Pancreas (tissue), 10 donors: ENCODE measurements around the gene FLOT1. TPM values are rescaled to one million over a fixed set of nuclear protein-coding genes. Genes with fewer than 3 reads are reported as not detected.
"Not testable (repeated sequence)": the region's sequence is repeated elsewhere in the genome, so short reads cannot be mapped to it uniquely, and the experiment has no call there.

Experiments
- ATAC-seq, 4 donors: fragments of 200-7000 bp; cut with Tn5 transposase; one replicate each; pipeline versions ENCODE4 v1.8.0 to v1.9.1; 2020; ENCODE audit warnings: mild to moderate bottlenecking in 4 of 4, moderate library complexity in 4 of 4
- DNase-seq, 6 donors: peaks; one replicate each; pipeline ENCODE4 v3.0.0-alpha.2; 2020
- FAIRE-seq: peaks from 2 replicates; lab custom pipeline; 2012; peaks lifted over from hg19 to GRCh38; lab: Jason Lieb, UNC
- H3K27ac ChIP-seq, 4 donors: fragments of 200-600 bp; sonication (generic); 1 replicate in 3 of 4; 2 replicates in 1 of 4; pipeline versions ENCODE4 v1.5.0 to v1.8.0; 2020
- H3K27me3 ChIP-seq, 4 donors: fragments of 200-600 bp; one replicate each; pipeline ENCODE4 v1.8.0; 2021
- H3K36me3 ChIP-seq, 3 donors: fragments of 200-600 bp; sonication (generic) in 1 of 3; one replicate each; pipeline versions ENCODE4 v1.5.0 to v1.8.0; 2020 to 2021
- H3K4me1 ChIP-seq, 3 donors: fragments of 200-600 bp; one replicate each; pipeline ENCODE4 v1.8.0; 2021
- H3K4me3 ChIP-seq, 4 donors: fragments of 200-600 bp; sonication (generic) in 2 of 4; one replicate each; pipeline versions ENCODE4 v1.5.0 to v1.8.0; 2020 to 2021
- H3K9me3 ChIP-seq, 4 donors: fragments of 200-600 bp; one replicate each; pipeline ENCODE4 v1.8.0; 2021
- CTCF ChIP-seq, 4 donors: fragments of 200-600 bp; sonication (generic) in 3 of 4; IDR thresholded peaks; one replicate each; pipeline versions ENCODE4 v1.5.0 to v1.8.0; 2021; ENCODE audit warnings: antibody characterized with exemption in 4 of 4
- WGBS, 2 donors: extraction: QIAGEN DNeasy Blood & Tissue Kit; methylation state at CpG; one replicate each; pipeline ENCODE4 v1.1.7; 2013; 5-methylcytosine and 5-hydroxymethylcytosine counted together
- intact Hi-C, 3 donors: fragments of 100-400 bp; cut with DNase I; formaldehyde crosslinking; loops; one replicate each; pipeline versions ENCODE4 v1.11.1 to v1.14.2; 2022
- polyA plus RNA-seq, 2 donors: library from polyadenylated mRNA; stranded (reverse); fragments of 200-250 nt; gene quantifications; one replicate each; pipeline ENCODE4 v1.2.3, GENCODE V29; 2013
- total RNA-seq, 6 donors: library from RNA; stranded (reverse); fragmentation: NEBNext Ultra II Directional in 4 of 6; extraction: Animal tissue kit (Norgen Biotek cat#: 25700) in 4 of 6; gene quantifications; one replicate each; pipeline versions ENCODE4 v1.2.1 to v1.2.4, GENCODE V29; 2021 to 2023
- donor health status: healthy with polysubstance abuse.
- donor health status: DM: no; HTN: no; CAD: no; lungs with moderate emphysema.
- donor health status: DM: no; HTN: no; CAD: no.
- donor health status: control.
- donor health status: control.
- donor health status: Bipolar disorder and iron deficiency.
- donor health status: DM: yes; HTN: yes; CAD: no.
- donor health status: DM: no; HTN: no; CAD: no.
- donor health status: DM: no; HTN: no; CAD: no.
- donor health status: DM: yes; HTN: yes; CAD: no.

Gene FLOT1
- total and polyA plus RNA-seq, 8 donors, result 45.7 to 151 (median 61.8) TPM

GRCh38 chr6:30719791-30720737, 22.4 kb downstream of the FLOT1 start, which contains the start of gene TUBB:
TUBB (plus strand) TSS chr6:30720352; CDS start chr6:30720507, 155 bp downstream.
- Histone ChIP-seq H3K27me3 (no peaks in the 10 kb centered on the region), H3K27ac (peak within 1 kb of the TSS; percentile 79 to 97 (median 86)), H3K4me1 (peaks cover 8 to 12% (median 8%) of the 10 kb centered on the region in 3 donors), H3K4me3 (peak within 1 kb of the TSS; percentile 47 to 84 (median 84)), H3K9me3 (no peaks in the 10 kb centered on the region), H3K36me3 (peaks cover 0 to 24% (median 11%) of the 10 kb centered on the region in 3 donors)
- WGBS, 2 donors, result 1% methylated on average over 25 to 38 of the region's 38 CpGs
- no peak for TF ChIP-seq CTCF (IDR thresholded peaks at IDR 0.05)
- intact Hi-C loops, result loop anchor here in 2 of 3 donors (5.0 to 10.0 kb wide), 2 partner anchors 38 to 175 kb away; no protein-coding TSS in a partner anchor
- peak; percentile 95 to 97 (median 96) for DNase-seq
- peak; percentile 69 to 83 (median 76) for ATAC-seq
- no peak for FAIRE-seq

DNA sequence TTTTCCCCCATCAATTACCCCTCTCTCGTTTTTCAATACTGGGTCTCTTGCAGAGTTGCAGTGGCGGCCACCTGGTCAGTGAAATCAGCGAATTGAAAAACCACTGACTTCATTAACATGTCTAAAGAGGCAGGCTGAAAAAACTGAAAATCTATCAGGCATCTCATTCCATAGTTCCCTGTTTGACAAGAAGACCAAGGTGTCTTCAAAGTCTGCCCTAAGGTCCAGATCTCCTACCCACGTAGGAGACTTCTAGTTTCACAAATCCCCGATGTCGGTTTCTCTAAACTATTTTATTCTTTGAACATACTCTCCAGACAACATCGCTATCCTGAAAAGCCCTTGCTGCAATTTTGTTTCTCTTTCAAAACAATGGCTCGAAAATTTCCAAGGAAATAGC, 23.1 kb downstream of the FLOT1 start:
- Histone ChIP-seq H3K4me3 (peak overlapping the region; percentile 21 to 84 (median 65)), H3K36me3 (peaks cover 0 to 18% (median 14%) of the 10 kb centered on the region in 3 donors), H3K9me3 (no peaks in the 10 kb centered on the region), H3K4me1 (peaks cover 8 to 12% (median 8%) of the 10 kb centered on the region in 3 donors), H3K27me3 (no peaks in the 10 kb centered on the region), H3K27ac (peak overlapping the region; percentile 20 to 97 (median 60))
- WGBS, 2 donors, result 35 to 44% methylated on average over 8 of the region's 8 CpGs
- intact Hi-C loops, result no loop called here
- DNase-seq, result no peak
- ATAC-seq, result no peak
- no peak for TF ChIP-seq CTCF (IDR thresholded peaks at IDR 0.05)
- FAIRE-seq, result no peak

DNA sequence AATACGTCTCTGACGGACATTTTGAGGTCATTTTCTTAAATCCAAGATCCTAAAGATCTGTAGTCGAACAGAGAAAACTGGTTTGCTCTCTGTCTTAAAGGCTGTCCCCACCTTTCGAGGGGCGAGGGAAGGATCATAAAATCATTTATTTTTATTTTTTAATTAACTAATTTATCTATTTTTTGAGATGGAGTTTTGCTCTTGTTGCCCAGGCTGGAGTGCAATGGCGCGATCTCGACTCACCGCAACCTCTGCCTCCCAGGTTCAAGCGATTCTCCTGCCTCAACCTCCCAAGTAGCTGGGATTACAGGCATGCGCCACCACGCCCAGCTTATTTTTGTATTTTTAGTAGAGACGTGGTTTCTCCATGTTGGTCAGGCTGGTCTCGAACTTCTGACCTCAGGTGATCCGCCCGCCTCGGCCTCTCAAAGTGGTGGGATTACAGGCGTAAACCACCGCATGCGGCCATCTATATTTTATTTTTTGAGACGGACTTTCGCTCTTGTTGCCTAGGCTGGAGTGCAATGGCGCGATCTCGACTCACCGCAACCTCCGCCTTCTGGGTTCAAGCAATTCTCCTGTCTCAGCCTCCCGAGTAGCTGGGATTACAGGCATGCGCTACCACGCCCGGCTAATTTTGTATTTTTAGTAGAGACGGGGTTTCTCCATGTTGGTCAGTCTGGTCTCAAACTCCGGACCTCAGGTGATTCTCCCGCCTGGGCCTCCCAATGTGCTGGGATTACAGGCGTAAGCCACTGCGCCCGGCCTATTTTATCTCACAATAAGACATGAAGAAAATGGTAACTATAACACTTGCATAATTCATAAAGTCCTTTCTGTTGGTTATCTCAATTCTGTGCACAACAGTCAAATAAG, 24.4 kb downstream of the FLOT1 start:
- Histone ChIP-seq H3K27ac (peak overlapping the region; percentile 70 to 89 (median 86)), H3K4me3 (peak overlapping the region in 3 of 4 donors; percentile 5 to 66 (median 22)), H3K4me1 (peaks cover 8 to 11% (median 8%) of the 10 kb centered on the region in 3 donors), H3K36me3 (peaks cover 0 to 11% (median 9%) of the 10 kb centered on the region in 3 donors)
- 78 to 80% methylated on average over 37 of the region's 37 CpGs for WGBS, 2 donors
- intact Hi-C loops, H3K27me3 ChIP-seq, ATAC-seq, FAIRE-seq, H3K9me3 ChIP-seq: not testable (repeated sequence)
- peak in 3 of 6 donors; percentile 33 to 41 (median 38) for DNase-seq

DNA sequence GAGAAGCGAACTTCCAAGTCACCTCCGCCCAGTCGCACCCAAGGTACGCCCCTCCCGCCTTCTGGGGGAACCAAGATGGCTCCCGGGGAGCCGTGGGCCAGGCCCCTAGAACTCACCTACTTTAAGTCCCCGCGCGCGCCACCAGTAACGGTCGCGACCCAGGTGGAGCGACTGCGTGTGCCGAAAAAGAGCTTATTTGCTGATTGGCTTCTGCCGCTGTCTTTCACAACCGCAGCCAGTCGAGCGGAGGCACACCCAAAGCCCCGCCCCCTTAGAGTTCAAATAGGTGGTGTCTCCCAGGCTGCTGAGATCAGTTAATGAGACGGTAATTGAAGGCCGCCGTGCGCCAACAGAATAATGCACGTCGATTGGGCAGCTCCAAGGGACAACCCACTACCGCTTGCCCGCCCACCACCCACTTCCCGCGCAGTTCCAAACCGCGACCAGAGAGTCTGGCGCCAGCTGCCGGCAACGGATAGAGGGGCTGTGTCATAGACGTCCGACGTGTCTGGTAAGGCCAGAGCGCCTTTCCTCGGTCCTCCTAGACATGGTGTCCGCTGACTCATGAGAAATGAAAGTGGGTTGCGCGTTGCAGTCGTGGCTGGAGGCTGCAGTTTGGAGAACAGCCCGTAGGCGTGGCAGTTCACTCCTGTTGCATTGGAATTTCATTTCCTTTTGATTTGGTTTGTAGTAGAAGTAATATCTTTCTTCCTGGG, 25.2 kb downstream of the FLOT1 start, which contains the start of gene MDC1:
Gene MDC1 (minus strand): TSS at position 153 of the 716 bp plus-strand sequence. CDS start 2,106 bp downstream, outside the sequence.
- H3K4me3 ChIP-seq, result peak within 1 kb of the TSS; percentile 49 to 67 (median 64)
- H3K27ac ChIP-seq, result peak within 1 kb of the TSS; percentile 84 to 89 (median 88)
- peak; percentile 71 to 82 (median 78) for ATAC-seq
- intact Hi-C loops, result no loop called here
- FAIRE-seq, result peak; percentile 96
- peak; percentile 95 to 100 (median 100) for DNase-seq
- H3K9me3 ChIP-seq, result no peaks in the 10 kb centered on the region
- TF ChIP-seq CTCF (IDR thresholded peaks at IDR 0.05), result peak in 2 of 4 donors; percentile 26 to 38
- WGBS, 2 donors, result 0% methylated on average over 48 of the region's 48 CpGs
- peaks cover 0 to 14% (median 5%) of the 10 kb centered on the region in 3 donors for H3K36me3 ChIP-seq
- peaks cover 8% of the 10 kb centered on the region in 3 donors for H3K4me1 ChIP-seq
- no peaks in the 10 kb centered on the region for H3K27me3 ChIP-seq
